PC-3 (cell line): ENCODE results near the gene ZBTB21. TPM values are rescaled to one million over a fixed set of nuclear protein-coding genes. Genes with fewer than 3 reads are reported as not detected.
"Not testable (repeated sequence)": the region's sequence is repeated elsewhere in the genome, so short reads cannot be mapped to it uniquely, and the experiment has no call there.

Experiments used
- ATAC-seq: fragments of 200-7000 bp; cut with Tn5 transposase; 2 replicates; pipeline ENCODE4 v1.9.1; 2020; ENCODE audit warnings: mild to moderate bottlenecking, moderate library complexity
- BruUV-seq: library from RNA; stranded (reverse); fragments of 400-500 nt; replicated peaks from 2 replicates; lab custom pipeline; 2021; lab: Mats Ljungman, UMichigan
- CTCF ChIA-PET: fragments of 300-600 bp; sonication (Branson Sonifier 250); formaldehyde crosslinking; loops from one replicate; lab custom pipeline; 2022; ENCODE audit warnings: antibody characterized with exemption; lab: Charles Lee
- POLR2A ChIA-PET: fragments of 300-600 bp; sonication (Branson Sonifier 250); formaldehyde crosslinking; loops from one replicate; lab custom pipeline; 2022; ENCODE audit warnings: antibody characterized with exemption; ENCODE audit not compliant: unreplicated experiment; lab: Charles Lee
- DNase-seq: peaks from one replicate; pipeline ENCODE4 v3.0.0-alpha.2; 2015
- H2AFZ ChIP-seq: fragments of 300-600 bp; sonication (generic); 2 replicates; pipeline ENCODE4 v1.6.0; 2016; ENCODE audit warnings: antibody characterized with exemption, low read length
- H3F3A ChIP-seq: fragments of 300-600 bp; sonication (generic); one replicate; pipeline ENCODE4 v1.6.0; 2017; ENCODE audit warnings: antibody characterized with exemption, low read length, control low read depth, mild to moderate bottlenecking; ENCODE audit not compliant: unreplicated experiment
- H3K27ac ChIP-seq: fragments of 300-600 bp; sonication (generic); 2 replicates; pipeline ENCODE4 v1.5.1; 2016; ENCODE audit warnings: mild to moderate bottlenecking, low read length
- H3K27me3 ChIP-seq: fragments of 300-600 bp; sonication (generic); 2 replicates; pipeline ENCODE4 v1.6.1; 2016; ENCODE audit warnings: low read length, mixed read lengths
- H3K36me3 ChIP-seq: fragments of 300-600 bp; sonication (generic); 2 replicates; pipeline ENCODE4 v1.6.1; 2016; ENCODE audit warnings: low read depth, mixed run types, low read length, mixed read lengths
- H3K4me1 ChIP-seq: fragments of 300-600 bp; sonication (generic); 2 replicates; pipeline ENCODE4 v1.5.1; 2016; ENCODE audit warnings: low read length; ENCODE audit not compliant: insufficient read depth
- H3K4me2 ChIP-seq: fragments of 300-600 bp; sonication (generic); 2 replicates; pipeline ENCODE4 v1.6.0; 2016; ENCODE audit warnings: low read length
- H3K4me3 ChIP-seq: fragments of 300-600 bp; sonication (generic); 2 replicates; pipeline ENCODE4 v1.5.1; 2016; ENCODE audit warnings: mild to moderate bottlenecking, low read length, mixed read lengths
- H3K79me2 ChIP-seq: fragments of 300-600 bp; sonication (generic); 2 replicates; pipeline ENCODE4 v1.6.1; 2017; ENCODE audit warnings: low read length, mixed read lengths
- H3K9ac ChIP-seq: fragments of 300-600 bp; sonication (generic); 2 replicates; pipeline ENCODE4 v1.6.0; 2016; ENCODE audit warnings: mild to moderate bottlenecking, low read length
- H3K9me2 ChIP-seq: fragments of 300-600 bp; sonication (generic); replicated peaks from 2 replicates; pipeline ENCODE4 v1.6.1; 2016; ENCODE audit warnings: mixed run types, low read length, mixed read lengths
- H3K9me3 ChIP-seq: fragments of 300-600 bp; sonication (generic); 2 replicates; pipeline ENCODE4 v1.6.1; 2016; ENCODE audit warnings: low read length, mixed read lengths
- H4K20me1 ChIP-seq: fragments of 300-600 bp; sonication (generic); 2 replicates; pipeline ENCODE4 v1.6.1; 2016; ENCODE audit warnings: low read length, mixed read lengths
- EZH2 ChIP-seq: fragments of 300-600 bp; sonication (generic); IDR thresholded peaks from one replicate; pipeline ENCODE4 v1.6.1; 2017; ENCODE audit warnings: antibody characterized with exemption, mild to moderate bottlenecking, low read length; ENCODE audit not compliant: unreplicated experiment
- EZH2phosphoT487 ChIP-seq: fragments of 300-600 bp; sonication (generic); IDR thresholded peaks from 2 replicates; pipeline ENCODE4 v1.6.1; 2018; ENCODE audit warnings: mild to moderate bottlenecking, antibody characterized with exemption, low read length, borderline replicate concordance
- intact Hi-C: fragments of 100-400 bp; cut with micrococcal nuclease; formaldehyde crosslinking; loops from 2 replicates; pipeline ENCODE4 v1.9.0; 2023
- total RNA-seq: library from RNA; depleted of rRNA; stranded (reverse); fragments of >200 nt; gene quantifications from 2 replicates; pipeline ENCODE4 v1.2.3, GENCODE V29; 2014
- TF ChIP-seq, protein P1 (sequence below): fragments of 300-600 bp; sonication (generic); conservative IDR thresholded peaks from 2 replicates; pipeline ENCODE4 v1.5.1; 2017; ENCODE audit warnings: antibody characterized with exemption, low read depth, mild to moderate bottlenecking, low read length

The ZBTB21 gene
- total RNA-seq, 1 experiment from 2014 or later, result 8.1 TPM

DNA sequence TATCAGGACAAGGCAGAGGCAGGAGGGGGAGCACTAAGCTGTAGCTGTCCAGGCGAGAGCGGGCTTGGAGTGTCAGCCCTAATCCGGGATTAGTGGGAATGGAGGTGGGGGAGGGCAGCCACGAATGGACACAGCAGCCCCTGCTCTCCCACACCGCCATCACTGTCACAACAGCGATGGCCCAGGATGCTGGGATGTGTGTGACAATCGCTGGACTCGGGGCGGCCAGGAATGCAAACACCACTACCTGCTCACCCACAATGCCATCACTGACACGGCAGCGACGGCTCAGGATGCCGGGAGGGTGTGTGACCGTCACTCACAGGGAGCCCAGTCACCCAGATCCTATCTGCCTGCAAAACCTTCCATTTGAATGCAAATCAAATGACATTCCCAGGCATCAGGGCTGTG is 59.2 kb downstream of the ZBTB21 start:
- Histone ChIP-seq H3K9me3 (no peaks in the 10 kb centered on the region), H3F3A (no peaks in the 10 kb centered on the region), H3K4me2 (peak overlapping the region; percentile 93), H3K9me2 (no peaks in the 10 kb centered on the region), H4K20me1 (peaks cover 61% of the 10 kb centered on the region), H3K79me2 (peaks cover 80% of the 10 kb centered on the region), H3K4me1 (peaks cover 43% of the 10 kb centered on the region), H3K4me3 (peak overlapping the region; percentile 76; the same call in 1 of the 2 replicates), H3K9ac (no peak overlapping the region), H3K36me3 (peaks cover 13% of the 10 kb centered on the region), H3K27ac (no peak overlapping the region), H2AFZ (no peak overlapping the region), H3K27me3 (no peaks in the 10 kb centered on the region)
- no peak for TF ChIP-seq EZH2
- TF ChIP-seq, protein P1, sequence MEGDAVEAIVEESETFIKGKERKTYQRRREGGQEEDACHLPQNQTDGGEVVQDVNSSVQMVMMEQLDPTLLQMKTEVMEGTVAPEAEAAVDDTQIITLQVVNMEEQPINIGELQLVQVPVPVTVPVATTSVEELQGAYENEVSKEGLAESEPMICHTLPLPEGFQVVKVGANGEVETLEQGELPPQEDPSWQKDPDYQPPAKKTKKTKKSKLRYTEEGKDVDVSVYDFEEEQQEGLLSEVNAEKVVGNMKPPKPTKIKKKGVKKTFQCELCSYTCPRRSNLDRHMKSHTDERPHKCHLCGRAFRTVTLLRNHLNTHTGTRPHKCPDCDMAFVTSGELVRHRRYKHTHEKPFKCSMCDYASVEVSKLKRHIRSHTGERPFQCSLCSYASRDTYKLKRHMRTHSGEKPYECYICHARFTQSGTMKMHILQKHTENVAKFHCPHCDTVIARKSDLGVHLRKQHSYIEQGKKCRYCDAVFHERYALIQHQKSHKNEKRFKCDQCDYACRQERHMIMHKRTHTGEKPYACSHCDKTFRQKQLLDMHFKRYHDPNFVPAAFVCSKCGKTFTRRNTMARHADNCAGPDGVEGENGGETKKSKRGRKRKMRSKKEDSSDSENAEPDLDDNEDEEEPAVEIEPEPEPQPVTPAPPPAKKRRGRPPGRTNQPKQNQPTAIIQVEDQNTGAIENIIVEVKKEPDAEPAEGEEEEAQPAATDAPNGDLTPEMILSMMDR, result no peak
- TF ChIP-seq EZH2phosphoT487, result no peak
- no peak for DNase-seq
- ATAC-seq, result no peak
- intact Hi-C loops, result no loop called here
- ChIA-PET CTCF (no interaction called here), POLR2A (no interaction called here)
- no TSS peak for BruUV-seq

DNA sequence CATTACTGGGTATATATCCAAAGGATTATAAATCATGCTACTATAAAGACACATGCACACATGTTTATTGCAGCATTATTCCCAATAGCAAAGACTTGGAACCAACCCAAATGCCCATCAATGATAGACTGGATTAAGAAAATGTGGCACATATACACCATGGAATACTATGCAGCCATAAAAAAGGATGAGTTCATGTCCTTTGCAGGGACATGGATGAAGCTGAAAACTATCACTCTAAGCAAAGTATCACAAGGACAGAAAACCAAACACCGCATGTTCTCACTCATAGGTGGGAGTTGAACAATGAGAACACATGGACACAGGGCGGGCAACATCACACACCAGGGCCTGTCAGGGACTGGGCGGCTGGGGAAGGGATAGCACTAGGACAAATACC is 60.5 kb downstream of the ZBTB21 start:
- intact Hi-C loops, CTCF ChIA-PET: not testable (repeated sequence)

DNA sequence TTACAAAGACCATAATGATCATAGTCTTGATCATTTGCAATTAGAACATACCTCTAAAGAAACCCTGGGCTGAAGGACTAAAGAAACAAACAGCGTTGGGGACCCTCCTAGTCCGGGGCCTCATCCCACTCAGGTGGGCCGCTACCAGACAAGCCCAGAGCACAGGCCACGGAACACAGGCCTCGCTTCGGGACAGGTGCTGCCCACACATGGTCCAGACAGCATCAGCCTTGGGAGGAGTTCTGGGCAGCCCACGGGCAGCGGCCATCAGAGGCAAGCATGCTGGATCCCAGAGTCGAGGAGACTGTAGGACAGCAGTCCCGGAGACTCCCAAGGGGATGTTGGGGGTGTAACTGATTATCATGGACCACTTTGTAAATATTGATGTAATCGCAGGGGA is 61.3 kb downstream of the ZBTB21 start:
- H3F3A ChIP-seq, result no peaks in the 10 kb centered on the region
- H3K27ac ChIP-seq, result no peak overlapping the region
- H3K4me3 ChIP-seq, result no peak overlapping the region
- peaks cover 76% of the 10 kb centered on the region for H4K20me1 ChIP-seq
- TF ChIP-seq, protein P1, result no peak
- peaks cover 94% of the 10 kb centered on the region for H3K79me2 ChIP-seq
- no peaks in the 10 kb centered on the region for H3K9me2 ChIP-seq
- no TSS peak for BruUV-seq
- CTCF ChIA-PET, result no interaction called here
- intact Hi-C loops, result no loop called here
- H3K9me3 ChIP-seq, result no peaks in the 10 kb centered on the region
- H3K4me1 ChIP-seq, result peaks cover 26% of the 10 kb centered on the region
- POLR2A ChIA-PET, result no interaction called here
- no peaks in the 10 kb centered on the region for H3K27me3 ChIP-seq
- DNase-seq (no peak), ATAC-seq (no peak)
- H3K36me3 ChIP-seq, result peaks cover 13% of the 10 kb centered on the region
- H2AFZ ChIP-seq, result no peak overlapping the region
- H3K4me2 ChIP-seq, result no peak overlapping the region
- H3K9ac ChIP-seq, result no peak overlapping the region

More for the DNA sequence above, 60.5 kb downstream of the ZBTB21 start:
- H3K4me3 ChIP-seq, H3K27ac ChIP-seq, DNase-seq, H2AFZ ChIP-seq, H3K9ac ChIP-seq, H3K9me2 ChIP-seq, H3K9me3 ChIP-seq, POLR2A ChIA-PET, ATAC-seq, H3K27me3 ChIP-seq, BruUV-seq, H3K4me2 ChIP-seq, H3F3A ChIP-seq: not testable (repeated sequence)
- Histone ChIP-seq H3K4me1 (peaks cover 33% of the 10 kb centered on the region), H3K79me2 (peaks cover 92% of the 10 kb centered on the region), H4K20me1 (peaks cover 74% of the 10 kb centered on the region), H3K36me3 (peaks cover 13% of the 10 kb centered on the region)
